HG02763 (cell line): ENCODE measurements around the gene ITGBL1.

ENCODE experiments used
- ATAC-seq: cut with Tn5 transposase; IDR thresholded peaks from one replicate; pipeline ENCODE4 v1.9.1; 2021; ENCODE audit warnings: mild to moderate bottlenecking, moderate library complexity; ENCODE audit not compliant: unreplicated experiment

The ITGBL1 gene

GRCh38 chr13:101681834-101682233 is 229.4 kb downstream of the ITGBL1 start:
- no peak for ATAC-seq

DNA sequence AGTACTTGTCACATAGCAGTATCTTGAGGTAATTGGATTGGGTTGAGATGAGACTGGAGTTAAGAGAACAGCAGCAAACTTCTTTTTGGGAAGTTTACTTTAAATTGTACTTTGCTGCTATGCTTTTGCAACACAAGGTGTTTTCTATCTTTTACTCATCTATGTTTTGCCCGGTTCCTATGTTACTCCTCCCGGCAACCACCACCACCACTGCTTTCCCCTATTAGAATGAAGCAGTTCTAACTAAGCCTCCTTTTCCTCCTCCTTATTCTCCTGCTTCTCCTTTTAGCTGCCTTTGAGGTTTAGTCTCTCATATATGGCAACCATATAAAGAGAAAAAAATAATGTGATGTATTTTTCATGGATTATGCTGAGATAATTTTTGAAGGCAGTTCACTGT is 233.5 kb downstream of the ITGBL1 start:
- no peak for ATAC-seq

- no peak for ATAC-seq
Measured at GRCh38 chr13:101690871-101691270, 238.4 kb downstream of the ITGBL1 start.

GRCh38 chr13:101691341-101691860 is 238.9 kb downstream of the ITGBL1 start:
- no peak for ATAC-seq

- ATAC-seq, result no peak
Measured at GRCh38 chr13:101695870-101696516, 243.5 kb downstream of the ITGBL1 start.

DNA sequence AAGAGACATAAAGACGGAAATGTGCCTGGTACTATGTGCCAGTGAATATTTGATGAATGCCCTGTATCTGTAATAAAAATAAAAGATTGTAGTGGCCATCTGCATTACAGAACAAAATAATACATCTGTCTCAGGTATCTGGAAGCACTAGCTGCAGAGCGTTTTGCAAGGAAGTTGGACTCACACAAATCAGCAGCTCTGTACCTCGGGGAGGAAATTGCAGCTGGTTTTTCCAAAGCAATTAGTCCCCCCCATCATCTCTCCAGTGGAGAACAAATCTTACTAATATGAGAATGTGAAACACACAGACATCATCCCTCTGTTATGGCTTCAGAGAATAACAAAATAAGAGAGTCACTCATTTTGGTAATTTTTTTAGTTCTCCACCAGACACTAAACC is 245.3 kb downstream of the ITGBL1 start:
- ATAC-seq, result no peak

- no peak for ATAC-seq
Measured at GRCh38 chr13:101698400-101698799, 245.9 kb downstream of the ITGBL1 start.

GRCh38 chr13:101700598-101700997 is 248.1 kb downstream of the ITGBL1 start:
- no peak for ATAC-seq

- ATAC-seq, result no peak
Measured at GRCh38 chr13:101703081-101703480, 250.6 kb downstream of the ITGBL1 start.

DNA sequence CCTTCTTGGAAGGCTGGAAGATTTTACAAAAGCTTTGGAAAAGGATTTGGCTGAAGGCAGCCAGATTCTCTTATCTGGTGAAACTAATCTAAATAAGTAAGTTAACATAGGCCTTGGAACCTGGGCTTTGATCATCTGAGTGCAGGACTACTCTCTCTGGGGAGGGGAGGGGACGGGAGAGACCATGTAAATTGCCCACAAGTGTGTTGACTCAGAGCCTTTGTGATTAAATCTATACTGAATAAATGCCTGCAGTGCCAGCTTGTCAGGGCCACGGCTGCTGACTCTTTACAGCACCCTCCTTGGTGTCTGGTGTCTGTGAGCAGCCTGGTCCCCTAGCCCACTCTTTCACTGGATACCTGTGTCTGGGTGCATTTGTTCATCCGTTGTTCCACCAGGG is 251.4 kb downstream of the ITGBL1 start:
- no peak for ATAC-seq

- no peak for ATAC-seq
Measured at GRCh38 chr13:101706651-101707050, 254.2 kb downstream of the ITGBL1 start.

DNA sequence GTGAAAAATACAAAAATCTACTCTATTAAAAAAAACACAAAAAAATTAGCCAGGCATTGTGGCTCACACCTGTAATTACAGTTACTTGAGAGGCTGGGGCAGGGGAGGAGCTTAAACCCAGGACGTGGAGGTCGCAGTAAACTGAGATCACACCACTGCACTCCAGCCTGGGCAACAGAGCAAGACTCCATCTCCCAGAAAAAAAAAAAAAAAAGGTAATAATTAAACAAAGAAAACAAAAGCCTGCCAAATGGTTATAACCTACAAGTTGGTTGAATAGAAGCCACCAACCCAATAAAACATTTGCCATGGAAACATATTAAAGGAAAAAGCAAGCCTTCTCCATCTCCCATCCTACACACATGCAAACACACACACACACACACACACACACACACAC is 255.2 kb downstream of the ITGBL1 start:
- ATAC-seq, result no peak

DNA sequence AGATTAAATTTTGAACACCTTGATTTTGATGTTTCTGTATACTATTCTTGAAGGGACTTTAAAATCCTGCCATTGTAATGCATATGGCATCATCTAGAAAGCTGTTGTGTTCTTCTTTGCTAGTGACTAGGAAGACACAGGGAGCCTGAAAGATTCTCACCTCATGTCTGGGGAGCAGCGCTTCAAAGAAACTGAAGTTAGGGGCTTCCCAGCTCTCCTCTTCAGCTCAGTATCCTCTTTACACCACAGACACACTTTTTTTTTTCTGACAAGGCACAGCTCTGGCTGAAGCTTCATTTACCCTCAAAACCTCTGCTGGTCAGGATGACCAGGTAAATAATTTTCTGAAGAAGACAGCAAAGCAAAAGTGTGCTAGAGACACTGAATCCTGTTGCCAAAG is 255.6 kb downstream of the ITGBL1 start:
- ATAC-seq, result no peak

GRCh38 chr13:101709952-101710351 is 257.5 kb downstream of the ITGBL1 start:
- no peak for ATAC-seq

DNA sequence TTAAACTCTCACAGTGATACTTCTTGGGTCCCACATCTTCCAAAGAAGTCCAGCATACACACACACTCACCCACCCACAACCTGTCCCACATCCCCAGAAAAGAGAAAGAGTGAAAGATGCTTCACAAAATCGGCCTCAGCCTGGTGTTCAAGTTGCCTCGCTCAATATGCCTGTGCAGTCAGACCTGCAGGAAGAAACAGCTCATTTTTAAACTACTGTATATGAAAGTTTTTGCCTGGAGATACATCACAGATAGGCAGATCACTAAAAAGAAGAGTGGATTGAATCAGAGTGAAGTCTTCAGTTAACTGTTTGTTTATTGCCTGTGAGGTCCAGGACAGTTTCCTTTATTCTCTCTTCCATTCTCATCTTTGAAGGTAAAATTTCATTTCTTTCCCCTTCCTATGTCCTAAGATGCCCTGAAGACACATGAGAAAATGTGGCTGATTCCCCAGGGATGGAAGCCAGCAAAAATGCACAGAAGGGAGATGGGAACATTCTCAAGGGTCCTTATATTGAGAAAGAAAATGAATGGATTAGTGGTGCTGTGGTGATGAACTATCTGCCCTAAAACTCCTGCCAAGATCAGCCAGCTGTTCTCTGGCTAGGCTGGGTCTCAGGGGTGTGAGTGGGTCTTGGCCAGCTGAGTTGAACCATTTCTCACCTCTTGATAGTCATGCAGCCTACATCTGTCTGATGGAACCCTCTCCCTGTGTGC is 259.0 kb downstream of the ITGBL1 start:
- no peak for ATAC-seq

DNA sequence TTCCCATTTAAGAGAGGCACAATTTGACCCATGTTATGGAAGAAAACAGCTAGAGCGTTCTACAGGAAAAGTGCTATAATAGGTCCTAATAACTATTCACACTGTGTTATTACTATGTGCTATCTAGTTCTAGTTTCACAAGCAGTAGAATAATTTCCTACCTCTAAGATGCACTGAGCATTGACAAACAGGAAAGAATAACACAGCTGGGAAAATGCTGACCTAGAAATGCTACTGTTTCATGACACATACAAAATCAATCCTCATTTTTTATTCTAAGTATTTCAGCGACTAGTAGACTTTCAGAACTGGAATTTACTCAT is 259.5 kb downstream of the ITGBL1 start:
- ATAC-seq, result no peak

DNA sequence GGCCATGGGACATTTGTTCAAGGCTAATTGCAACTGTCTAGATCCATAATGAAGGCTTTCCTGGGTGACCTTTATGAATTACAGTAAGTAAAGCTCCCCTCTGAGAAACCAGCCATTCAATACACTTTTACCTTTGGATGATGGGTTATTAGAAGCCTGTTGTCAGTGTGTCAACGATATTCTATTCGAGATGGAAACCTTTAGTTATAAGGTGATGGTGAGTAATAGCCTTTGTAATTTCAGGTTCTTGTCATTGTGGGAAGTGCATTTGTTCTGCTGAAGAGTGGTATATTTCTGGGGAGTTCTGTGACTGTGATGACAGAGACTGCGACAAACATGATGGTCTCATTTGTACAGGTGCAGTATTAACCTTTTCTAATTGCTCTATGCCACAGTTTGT is 261.7 kb downstream of the ITGBL1 start:
- ATAC-seq, result no peak

DNA sequence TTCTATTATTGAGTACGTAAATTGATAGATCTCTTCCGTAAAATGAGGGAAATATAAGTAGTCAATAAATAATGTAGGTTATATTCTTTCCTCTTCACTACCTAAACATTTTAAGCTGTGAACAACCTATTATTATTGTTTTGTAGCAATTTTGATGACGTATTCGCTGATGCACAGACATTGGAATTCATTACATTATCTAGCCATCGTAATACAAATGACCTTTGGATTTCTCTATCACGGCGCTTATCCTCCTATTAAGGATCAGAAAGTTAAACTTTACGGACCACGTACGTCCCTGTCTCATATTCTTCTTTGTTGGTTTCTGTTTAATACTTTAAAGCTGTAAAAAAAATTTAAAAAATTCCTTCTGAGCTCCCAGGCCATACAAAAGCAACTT is 264.9 kb downstream of the ITGBL1 start:
- ATAC-seq, result no peak

DNA sequence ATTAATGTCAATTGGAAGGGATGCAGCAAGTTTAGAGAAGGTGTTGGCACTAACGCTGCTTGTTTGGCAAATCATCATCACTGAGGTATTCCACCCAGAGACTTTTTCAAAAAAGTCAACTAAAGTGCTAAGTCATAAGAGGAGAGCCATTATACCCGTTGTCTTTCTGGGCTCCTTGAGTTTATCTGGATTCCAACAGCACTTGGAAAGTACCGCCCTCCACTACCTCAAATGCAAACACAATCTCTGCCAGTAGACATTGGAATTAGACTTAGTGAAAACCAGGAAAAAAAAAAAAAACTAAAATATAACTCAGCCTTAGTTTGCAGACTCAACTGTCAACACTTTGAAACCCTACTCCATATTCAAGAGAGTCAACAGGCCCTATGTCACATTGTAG is 266.0 kb downstream of the ITGBL1 start:
- ATAC-seq, result no peak

DNA sequence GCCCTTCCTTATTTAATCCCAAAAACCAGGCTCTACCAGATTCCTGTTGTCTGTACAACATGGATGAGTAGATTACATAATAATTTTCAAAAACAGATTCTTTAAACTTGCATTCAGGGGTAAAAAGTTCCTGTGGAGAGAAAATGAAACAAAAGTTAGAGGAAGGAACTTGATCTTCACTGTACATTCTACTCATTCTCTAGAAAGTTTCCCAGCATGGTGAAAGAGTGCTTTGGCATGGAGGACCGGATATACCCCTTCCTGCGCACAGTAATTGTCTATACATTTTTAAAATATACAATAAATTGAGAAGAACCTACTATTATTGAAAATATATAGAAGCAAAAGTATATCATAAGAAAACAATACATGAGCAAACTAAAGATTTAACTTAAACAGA is 274.2 kb downstream of the ITGBL1 start:
- no peak for ATAC-seq

GRCh38 chr13:101727118-101727517 is 274.6 kb downstream of the ITGBL1 start:
- ATAC-seq, result no peak

DNA sequence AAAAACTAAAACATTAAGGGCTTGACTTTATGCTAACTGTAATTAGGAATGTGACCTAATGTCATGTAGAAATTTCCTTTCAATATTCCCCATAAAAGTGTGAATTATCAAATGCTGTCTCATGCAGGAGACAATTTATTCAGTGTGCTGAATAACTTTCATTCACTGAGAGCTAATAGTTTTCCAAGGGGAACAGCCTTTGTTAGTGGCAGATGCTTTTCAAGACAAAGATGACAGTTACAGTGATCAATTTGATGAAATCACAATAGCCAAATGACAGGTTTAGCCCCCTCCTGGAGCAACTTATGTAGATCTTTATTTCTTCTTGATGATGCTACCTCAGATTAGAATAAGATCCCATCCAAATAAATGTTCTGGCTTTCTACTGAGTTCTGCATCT is 275.5 kb downstream of the ITGBL1 start:
- no peak for ATAC-seq

- no peak for ATAC-seq
Measured at GRCh38 chr13:101728615-101729014, 276.1 kb downstream of the ITGBL1 start.
